HG03280 (cell line): ENCODE measurements around the gene SBDS.
A peak's percentile ranks its signal among the peaks of the same experiment; 100 is the strongest.
"Not testable (repeated sequence)": the region's sequence is repeated elsewhere in the genome, so short reads cannot be mapped to it uniquely, and the experiment has no call there.

ENCODE experiments used
- ATAC-seq: cut with Tn5 transposase; IDR thresholded peaks from one replicate; pipeline ENCODE4 v1.9.1; 2021; ENCODE audit warnings: mild to moderate bottlenecking, moderate library complexity; ENCODE audit not compliant: unreplicated experiment

Gene SBDS

GRCh38 chr7:66996444-66997191 is 1.2 kb upstream of the SBDS start, which contains the start of gene TYW1:
Gene TYW1, plus strand, starts transcription at chr7:66996833. Its CDS starts 146 bp downstream, at chr7:66996979.
- peak; percentile 84 for ATAC-seq

- ATAC-seq: not testable (repeated sequence)
These were observed 716 bp downstream of the SBDS start for GRCh38 chr7:66994691-66995049.

DNA sequence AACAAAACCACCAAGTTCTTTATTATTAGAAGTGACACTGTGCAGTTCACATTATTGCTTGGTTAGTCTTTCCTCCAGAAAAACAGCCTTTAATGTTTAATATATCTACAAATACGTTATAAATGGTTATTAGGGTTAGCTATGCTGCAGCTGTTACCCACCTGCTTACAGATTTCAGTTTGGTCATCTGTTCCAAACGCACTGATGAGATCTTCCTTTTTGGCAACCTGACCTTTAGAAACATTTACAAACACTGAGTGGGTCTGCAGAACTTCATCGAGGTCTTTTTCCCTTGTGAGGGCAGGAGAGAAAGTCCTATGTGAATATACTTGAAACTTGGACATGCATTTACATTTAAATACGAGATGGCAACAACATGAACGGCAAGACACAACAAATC is 1.3 kb downstream of the SBDS start:
- ATAC-seq: not testable (repeated sequence)

- not testable (repeated sequence) for ATAC-seq
These were observed 5.8 kb downstream of the SBDS start for GRCh38 chr7:66989552-66989951.

DNA sequence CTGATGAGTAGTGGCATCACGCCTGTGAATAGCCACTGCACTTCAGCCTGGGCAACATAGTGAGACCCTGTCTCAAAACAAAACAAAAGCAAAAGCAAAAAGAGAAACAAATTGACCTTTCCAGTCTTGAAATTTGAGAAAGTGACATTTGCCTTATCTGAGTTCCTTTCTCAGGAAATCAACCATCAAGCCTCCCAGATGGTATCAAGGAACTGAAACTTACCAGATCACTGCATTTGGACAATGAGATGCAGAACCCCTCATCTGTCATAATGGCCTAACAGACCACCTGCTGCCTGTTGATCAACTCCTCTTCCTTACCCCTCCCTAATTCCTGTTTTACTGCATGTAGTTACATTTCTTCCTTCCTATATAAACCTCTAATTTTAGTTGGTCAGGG is 15.1 kb downstream of the SBDS start:
- not testable (repeated sequence) for ATAC-seq

GRCh38 chr7:66979013-66979412 is 16.4 kb downstream of the SBDS start:
- ATAC-seq: not testable (repeated sequence)

GRCh38 chr7:66978312-66978711 is 17.1 kb downstream of the SBDS start:
- ATAC-seq: not testable (repeated sequence)

GRCh38 chr7:66974986-66975590 is 20.3 kb downstream of the SBDS start:
- no peak for ATAC-seq

DNA sequence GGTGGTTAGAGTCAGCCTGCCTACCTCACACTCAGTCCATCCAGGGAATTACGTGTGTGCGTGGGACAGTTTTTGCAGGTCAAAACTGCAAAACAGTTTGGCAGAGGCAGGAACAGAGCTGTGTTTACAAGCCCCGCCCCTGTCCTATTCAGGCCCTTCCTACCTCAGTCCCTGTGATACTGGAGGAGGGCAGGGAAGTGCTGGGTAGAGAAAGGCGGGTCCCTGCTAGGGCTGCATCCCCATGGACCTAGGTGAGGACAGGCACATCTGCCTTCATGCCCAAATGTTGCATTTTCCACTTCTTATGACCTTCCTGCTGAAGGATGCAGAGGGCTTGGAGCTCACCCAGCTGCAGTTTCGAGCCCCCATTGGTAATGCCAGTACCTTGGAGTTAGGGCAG is 25.1 kb downstream of the SBDS start:
- no peak for ATAC-seq

- ATAC-seq: not testable (repeated sequence)
These were observed 26.4 kb downstream of the SBDS start for GRCh38 chr7:66969001-66969400.

DNA sequence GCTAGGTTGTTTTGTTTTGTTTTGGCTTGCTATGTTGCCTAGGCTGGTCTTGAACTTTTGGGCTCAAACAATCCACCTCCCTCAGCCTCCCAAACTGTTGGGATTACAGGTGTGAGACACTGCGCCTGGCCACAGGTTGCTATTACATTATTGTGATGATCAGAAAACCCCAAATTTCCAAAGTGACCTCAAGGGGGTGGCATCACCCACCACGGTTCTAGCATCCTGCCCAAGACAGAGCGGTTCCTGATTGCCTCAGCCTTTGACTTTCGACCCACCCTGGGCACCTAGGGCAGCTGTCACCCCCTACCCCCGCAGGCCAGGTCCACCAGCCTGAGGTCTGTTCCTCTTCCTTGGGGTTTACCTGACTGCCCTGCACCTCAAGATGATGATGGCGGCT is 28.4 kb downstream of the SBDS start:
- no peak for ATAC-seq

GRCh38 chr7:66964411-66964810 is 31.0 kb downstream of the SBDS start:
- no peak for ATAC-seq

DNA sequence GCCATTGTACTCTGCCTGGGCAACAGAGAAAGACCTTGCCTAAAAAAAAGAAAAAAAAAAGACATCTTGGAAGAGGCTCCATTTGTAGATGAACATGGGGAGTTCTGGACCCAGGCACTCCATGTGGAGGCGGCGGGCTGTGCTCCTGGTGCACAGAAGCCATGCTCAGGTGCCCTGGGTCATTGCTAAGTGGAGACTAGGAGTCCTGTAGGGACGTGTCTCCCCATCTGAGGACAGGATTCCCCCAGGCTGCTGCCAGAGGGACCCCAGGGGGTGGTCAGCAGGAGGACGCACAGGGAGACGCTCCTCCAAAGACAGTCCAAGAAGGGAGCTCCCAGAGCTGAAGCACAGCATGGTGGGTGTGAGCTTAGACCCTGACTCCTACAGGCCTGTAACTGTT is 34.3 kb downstream of the SBDS start:
- no peak for ATAC-seq

GRCh38 chr7:66960192-66960591 is 35.2 kb downstream of the SBDS start:
- ATAC-seq: no peak

DNA sequence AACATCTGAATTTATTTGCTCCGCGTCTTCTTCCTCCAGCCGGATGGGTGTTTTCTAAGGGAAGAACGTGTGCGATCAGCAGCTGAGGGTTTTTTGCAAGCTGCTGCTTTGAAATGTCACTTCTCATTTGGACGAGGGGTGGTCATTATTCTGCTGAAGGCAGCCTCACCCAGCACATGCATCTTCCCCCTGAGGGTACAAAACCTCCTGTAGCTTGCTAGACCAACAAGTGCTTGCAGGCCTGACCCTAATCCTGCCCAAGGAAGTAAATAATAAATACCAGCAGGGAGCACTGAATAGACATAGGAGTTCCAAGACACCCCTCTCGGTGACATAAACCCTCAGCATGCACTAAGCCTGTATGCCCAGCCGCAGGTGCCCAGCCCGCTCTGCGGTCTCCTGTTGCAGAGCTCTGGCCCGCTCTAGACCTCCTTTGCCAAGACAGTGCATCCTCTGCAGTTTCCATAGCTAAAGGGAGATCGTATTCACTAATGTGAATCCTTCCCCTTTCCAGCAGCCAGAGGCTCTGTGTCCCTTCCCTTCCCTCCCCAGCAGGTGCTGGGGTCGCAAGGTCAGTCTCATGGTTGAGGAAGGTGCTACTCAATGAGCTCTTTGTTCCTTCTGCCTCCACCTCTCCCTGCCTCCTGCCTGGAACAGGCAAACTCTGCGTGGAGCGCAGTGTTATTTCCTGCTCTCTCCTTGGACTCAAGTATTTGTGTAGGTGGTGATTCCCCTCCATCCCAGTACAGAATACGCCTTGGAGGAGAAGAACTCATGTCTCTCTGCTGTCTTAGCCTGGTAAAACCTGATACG is 36.6 kb downstream of the SBDS start:
- no peak for ATAC-seq

DNA sequence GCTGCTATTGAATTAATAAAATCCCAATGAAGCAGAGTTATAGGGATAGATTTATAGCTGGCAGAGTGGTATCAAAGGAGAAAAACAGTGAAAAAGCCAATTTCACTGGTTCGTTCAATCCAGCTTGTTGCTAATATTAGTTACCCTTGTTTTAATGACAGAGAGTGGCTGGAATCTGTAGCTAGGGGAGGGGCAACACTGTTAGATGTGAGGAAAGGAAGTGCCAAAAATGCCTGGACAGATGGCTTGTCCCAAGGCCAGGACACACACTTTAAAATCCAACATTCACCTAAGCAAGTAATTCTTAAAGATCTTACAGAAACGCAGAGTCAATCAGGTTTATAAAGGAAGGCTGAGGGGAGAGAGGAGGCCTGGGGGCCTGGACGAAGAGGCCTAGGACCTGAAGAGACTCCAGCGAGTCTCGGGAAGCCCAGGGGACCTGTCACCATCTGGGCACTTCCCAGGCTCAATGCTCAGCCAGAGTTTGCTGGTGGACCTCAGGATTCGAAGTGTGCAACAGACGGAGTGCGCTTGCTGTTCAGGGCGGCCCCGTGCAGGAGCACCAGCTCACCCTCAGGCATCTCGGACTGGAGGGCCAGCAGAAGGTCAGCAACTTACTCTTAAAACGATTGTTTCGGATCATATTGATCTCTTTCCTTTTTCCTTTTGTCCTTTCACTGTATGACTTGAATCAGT is 37.6 kb downstream of the SBDS start:
- ATAC-seq: no peak

GRCh38 chr7:66953044-66953427 is 42.4 kb downstream of the SBDS start:
- ATAC-seq: no peak

GRCh38 chr7:66952343-66953043 is 42.9 kb downstream of the SBDS start:
- no peak for ATAC-seq

DNA sequence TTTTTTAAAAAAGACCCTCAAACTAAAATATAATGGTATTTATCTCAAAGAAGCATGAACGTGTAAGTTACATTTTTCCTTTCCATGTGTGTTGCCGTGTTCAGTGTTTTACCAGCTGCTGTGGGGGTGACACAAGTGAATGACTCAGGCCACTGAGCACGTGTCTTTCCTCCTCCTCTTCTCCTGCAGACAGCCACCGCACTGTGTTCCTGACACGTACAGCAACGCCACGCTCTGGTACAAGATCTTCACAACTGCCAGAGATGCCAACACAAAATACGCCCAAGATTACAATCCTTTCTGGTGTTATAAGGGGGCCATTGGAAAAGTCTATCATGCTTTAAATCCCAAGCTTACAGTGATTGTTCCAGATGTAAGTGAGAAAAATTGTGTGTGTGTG is 44.6 kb downstream of the SBDS start:
- no peak for ATAC-seq

- no peak for ATAC-seq
These were observed 45.1 kb downstream of the SBDS start for GRCh38 chr7:66950311-66950710.
